Renal cortical epithelial cell (primary cell): ENCODE measurements around the gene ACAA2. TPM values are rescaled to one million over a fixed set of nuclear protein-coding genes. Genes with fewer than 3 reads are reported as not detected.
A peak's percentile ranks its signal among the peaks of the same experiment; 100 is the strongest.
"Not testable (repeated sequence)": the region's sequence is repeated elsewhere in the genome, so short reads cannot be mapped to it uniquely, and the experiment has no call there.

Experiments used
- DNase-seq: peaks from one replicate; pipeline ENCODE4 v3.0.0-alpha.2; 2011; ENCODE audit warnings: low read depth
- total RNA-seq: library from RNA; depleted of rRNA; stranded (reverse); fragments of >200 nt; gene quantifications from 2 replicates; pipeline ENCODE4 v1.2.3, GENCODE V29; 2014

ACAA2 gene
- total RNA-seq, 1 donor from 2014 or later, result 110 TPM

GRCh38 chr18:49811151-49811938 is 2.0 kb downstream of the ACAA2 start:
- DNase-seq, result no peak

- not testable (repeated sequence) for DNase-seq
These were observed 4.7 kb downstream of the ACAA2 start for GRCh38 chr18:49808553-49809191.

GRCh38 chr18:49804096-49804495 is 9.2 kb downstream of the ACAA2 start:
- DNase-seq, result no peak

GRCh38 chr18:49802623-49803022 is 10.7 kb downstream of the ACAA2 start:
- no peak for DNase-seq

DNA sequence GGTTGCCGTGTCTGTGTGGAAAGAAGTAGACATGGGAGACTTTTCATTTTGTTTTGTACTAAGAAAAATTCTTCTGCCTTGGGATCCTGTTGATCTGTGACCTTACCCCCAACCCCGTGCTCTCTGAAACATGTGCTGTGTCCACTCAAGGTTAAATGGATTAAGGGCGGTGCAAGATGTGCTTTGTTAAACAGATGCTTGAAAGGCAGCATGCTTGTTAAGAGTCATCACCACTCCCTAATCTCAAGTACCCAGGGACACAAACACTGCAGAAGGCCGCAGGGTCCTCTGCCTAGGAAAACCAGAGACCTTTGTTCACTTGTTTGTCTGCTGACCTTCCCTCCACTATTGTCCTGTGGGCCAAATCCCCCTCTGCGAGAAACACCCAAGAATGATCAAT is 12.8 kb downstream of the ACAA2 start:
- not testable (repeated sequence) for DNase-seq

DNA sequence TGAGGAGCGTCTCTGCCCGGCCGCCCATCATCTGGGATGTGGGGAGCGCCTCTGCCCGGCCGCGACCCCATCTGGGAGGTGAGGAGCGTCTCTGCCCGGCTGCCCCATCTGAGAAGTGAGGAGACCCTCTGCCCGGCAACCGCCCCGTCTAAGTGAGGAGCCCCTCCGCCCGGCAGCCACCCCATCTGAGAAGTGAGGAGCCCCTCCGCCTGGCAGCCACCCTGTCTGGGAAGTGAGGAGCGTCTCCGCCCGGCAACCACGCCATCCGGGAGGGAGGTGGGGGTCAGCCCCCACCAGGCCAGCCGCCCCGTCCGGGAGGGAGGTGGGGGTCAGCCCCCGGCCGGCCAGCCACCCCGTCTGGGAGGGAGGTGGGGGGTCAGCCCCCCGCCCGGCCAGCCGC is 13.5 kb downstream of the ACAA2 start:
- DNase-seq, result not testable (repeated sequence)

- DNase-seq, result no peak
These were observed 15.3 kb downstream of the ACAA2 start for GRCh38 chr18:49798001-49798400.

DNA sequence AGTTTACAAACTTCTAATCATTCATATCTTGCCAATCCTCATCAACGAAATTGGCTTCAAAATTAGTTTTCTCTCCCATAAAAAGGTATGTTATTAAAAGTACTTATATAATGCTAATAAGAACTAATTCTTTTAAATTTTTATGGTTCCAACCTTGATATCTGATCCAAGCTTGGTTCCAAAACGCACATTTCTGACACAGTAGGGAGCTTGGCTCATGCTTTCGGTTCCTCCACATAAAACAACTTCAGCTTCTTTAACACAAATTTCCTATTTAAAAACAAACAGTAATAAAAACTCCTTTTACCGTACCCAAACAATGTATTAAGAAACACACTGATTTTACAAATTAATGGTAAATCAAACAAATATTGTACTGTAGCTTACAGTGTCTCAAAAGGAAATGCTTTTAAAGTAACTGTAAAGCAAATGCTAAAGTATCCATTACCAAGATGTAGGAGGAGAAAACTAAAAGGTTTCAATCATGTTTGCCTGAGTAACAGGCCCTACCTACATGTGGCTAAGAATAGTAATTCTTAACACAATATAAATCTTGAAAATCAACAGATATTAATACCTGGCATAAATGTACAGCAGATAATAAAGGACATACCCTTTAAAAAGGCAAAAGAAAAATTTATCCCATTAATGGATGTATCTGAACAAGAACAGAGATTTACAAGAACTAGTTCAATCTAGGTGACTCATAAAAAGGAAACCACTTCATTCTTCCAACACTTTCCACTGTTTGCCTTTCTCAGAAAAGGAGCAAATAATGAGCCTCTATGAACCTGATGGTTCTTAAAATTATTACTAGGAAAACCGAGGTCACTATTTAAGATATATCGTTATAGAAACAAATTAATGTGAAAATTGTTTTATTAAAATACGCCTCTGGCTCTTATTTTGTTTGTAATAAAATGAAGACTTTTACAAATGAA is 17.5 kb downstream of the ACAA2 start:
- DNase-seq, result peak; percentile 54

- peak; percentile 66 for DNase-seq
These were observed 18.6 kb downstream of the ACAA2 start for GRCh38 chr18:49794743-49795142.

DNA sequence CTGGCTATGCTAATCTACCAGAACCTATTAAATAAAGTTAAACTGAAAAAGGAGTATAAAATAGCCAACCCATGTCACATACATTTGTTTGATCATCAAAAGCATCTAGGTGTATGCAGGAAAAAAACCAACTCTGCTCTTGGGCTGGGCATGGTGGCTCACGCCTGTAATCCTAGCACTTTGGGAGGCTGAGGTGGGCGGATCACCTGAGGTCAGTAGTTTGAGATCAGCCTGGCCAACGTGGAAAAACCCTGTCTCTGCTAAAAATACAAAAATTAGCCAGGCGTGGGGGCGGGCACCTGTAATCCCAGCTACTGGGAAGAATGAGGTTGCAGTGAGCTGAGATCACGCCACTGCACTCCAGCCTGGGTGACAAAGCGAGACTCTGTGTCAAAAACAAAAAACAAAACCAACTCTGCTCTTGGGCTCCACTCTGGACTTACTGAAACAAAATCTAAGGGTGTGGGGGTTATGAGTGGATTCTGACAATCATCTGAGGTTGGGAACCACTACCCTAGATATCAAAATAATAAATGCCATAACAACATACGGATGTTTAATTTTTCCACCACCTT is 23.7 kb downstream of the ACAA2 start:
- DNase-seq, result not testable (repeated sequence)

- peak; percentile 66 for DNase-seq
These were observed 24.9 kb downstream of the ACAA2 start for GRCh38 chr18:49788327-49788898.

- DNase-seq, result no peak
These were observed 27.2 kb downstream of the ACAA2 start for GRCh38 chr18:49786019-49786720.

GRCh38 chr18:49784427-49785185 is 28.7 kb downstream of the ACAA2 start:
- no peak for DNase-seq

DNA sequence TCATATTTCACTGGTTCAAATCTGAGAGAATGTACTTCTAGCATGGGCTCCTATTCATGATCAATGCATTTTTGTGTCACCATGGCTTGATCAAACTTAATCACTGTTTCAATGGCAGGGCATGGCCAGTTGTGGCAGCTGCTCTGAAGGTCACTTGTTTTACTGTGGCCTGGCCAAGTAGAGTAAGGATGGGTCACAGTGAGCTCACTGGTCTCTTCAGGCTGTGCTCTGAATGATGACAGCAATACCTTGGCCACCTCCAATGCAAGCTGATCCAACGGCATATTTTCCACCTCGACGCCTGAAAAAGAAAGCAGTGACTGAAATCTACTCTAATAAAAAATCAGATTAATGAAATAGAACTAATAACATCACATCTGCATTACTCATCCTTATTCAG is 29.7 kb downstream of the ACAA2 start:
- not testable (repeated sequence) for DNase-seq

DNA sequence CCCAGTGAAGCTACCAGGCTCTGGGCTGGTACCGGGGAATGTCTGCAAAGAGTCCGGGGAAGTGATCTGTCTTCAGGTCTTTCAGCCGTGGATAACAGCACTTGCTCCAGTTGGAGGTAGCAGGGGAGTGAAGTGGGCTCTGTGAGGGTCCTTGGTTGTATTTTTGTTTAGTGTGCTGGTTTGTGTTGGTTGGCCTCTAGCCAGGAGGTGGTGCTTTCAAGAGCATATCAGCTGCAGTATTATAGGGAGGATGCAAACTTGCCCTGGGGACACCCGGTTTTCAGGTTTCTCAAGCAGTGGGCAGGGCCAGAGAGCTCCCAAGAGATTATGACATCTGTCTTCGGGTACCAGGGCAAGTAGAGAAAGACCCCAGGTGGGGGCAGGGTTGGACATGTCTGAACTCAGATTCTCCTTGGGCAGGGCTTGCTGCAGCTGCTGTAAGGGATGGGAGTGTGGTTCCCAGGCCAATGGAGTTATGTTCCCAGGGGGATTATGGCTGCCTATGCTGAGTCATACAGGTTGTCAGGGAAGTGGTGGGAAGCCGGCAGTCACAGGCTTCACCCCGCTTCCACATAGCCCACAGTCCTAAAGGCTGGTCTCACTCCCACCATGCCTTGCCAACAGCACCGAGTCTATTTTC is 34.4 kb downstream of the ACAA2 start:
- DNase-seq, result no peak

- DNase-seq, result no peak
These were observed 44.1 kb downstream of the ACAA2 start for GRCh38 chr18:49769047-49769728.

DNA sequence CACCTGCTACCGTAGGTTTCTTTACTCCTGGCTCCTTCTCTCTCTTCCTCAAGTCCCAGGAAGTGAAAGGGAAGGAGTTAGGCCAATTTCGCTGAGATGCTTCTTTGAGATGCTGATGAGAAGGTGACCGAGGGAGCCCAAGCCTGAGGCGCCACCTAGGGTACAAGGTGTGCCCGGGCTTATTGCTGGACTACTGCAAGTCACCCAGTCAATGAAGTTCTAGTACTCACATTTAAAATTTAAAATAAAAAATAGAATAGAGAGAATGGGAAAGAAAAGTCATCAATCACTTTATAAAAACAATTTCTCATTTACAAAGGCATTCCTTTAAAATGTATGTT is 45.3 kb downstream of the ACAA2 start:
- DNase-seq, result peak; percentile 61

DNA sequence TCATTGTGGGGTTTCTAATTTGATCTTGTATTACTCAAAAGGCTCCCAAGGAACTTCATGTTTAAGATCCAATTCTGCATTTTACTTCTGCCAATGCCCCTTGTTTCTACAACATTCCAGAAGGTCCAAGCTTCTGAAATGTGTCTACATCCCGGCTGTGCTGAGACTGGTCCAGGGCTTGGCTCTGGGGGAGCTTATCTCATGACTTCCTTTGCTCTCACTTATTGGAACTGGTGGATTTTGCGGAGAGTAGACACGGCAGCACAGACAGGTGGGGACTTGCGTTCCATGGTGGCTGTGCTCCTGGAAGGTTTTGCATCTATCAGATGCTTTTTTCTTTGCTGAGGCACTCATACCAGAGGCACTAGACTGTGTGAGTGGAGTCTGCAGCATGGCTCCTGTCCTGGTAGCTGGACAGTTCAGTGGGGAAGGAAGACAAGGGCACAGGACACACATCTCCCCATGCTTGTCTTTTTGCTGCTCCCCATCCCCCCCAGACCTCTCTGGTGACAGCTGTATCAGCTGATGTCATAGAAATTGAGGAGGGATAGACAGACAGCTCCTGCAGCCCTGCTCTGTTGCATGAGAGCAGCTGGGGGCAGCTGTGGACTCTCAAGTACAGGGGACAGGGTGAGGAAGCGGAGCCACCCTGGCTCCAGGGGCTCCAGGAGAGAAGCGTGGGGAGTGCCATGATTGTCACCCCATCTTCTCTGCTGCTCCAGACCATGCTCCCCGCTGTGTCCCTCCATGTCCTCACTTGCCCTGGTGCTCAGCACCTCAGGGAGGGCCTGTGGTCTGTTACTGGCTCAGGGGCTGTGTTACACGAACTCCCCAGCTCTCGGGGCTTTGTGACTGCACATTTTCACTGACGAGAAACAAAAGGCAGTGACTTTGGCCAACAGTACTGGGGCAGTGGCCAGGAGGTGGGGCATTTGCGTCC is 46.0 kb downstream of the ACAA2 start:
- DNase-seq, result no peak
